ENCODE data around the gene SENP6.
"Not testable (repeated sequence)": the region's sequence is repeated elsewhere in the genome, so short reads cannot be mapped to it uniquely, and the experiment has no call there.

SENP6 gene

DNA sequence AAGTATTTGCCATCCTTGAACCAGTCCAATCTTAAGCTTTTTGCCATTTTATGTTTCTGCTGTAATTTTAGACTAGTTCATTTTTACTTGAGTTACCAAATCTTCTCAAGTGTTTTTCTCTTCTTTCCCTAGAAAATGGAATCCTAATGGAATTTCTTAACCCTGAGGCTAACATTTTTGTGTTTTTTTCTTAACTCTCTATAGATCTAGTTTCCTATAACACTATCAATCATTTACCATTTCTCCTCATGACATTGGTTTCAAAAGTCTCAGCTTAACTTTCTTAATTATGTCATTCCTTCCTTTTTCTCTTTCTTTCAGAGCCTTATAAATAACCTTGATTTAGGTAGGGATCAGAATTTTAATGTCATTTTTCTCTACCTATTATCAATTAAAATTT is 54.8 kb downstream of the SENP6 start:
- DNase-seq (ENCODE audit: low spot score) = no peak

GRCh38 chr6:75657327-75657726 is 55.6 kb downstream of the SENP6 start:
- peak; percentile 14 for DNase-seq (ENCODE audit: low spot score)

GRCh38 chr6:75666592-75666991 is 64.9 kb downstream of the SENP6 start:
- no peak for DNase-seq (ENCODE audit: low spot score)

DNA sequence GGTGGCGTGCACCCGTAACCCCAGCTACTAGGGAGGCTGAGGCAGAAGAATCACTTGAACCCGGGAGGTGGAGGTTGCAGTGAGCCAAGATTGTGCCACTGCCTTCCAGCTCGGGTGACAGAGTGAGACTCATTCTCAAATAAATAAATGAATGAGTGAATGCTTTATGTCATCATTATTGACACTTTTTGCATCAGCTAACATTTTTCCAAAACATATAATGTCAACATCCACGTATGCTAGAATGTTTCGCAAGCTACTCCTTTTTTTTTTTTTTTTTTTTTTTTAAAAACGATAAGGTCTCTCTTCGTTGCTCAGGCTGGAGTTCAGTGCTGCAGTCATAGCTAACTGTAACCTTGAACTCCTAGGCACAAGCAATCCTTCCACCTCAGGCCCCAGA is 72.2 kb downstream of the SENP6 start:
- no peak for DNase-seq (ENCODE audit: low spot score)

DNA sequence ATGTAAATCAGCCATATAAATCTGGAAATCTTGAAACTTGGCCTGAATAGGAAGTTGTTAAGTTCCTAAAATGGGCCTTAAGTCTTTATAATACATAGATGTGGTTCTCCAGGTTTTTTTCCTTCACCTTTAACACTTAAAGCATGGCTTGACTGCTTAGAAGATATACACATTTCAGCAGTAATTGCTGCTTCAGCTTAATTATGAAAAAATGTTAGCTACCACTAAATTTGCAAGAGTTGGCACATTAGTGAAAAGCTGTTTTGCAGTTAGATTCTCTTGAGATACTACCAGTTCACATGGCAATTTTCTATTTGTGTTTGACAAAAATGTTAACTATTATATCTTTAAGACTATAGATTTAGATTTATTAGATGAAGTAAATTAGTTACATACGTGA is 74.7 kb downstream of the SENP6 start:
- DNase-seq (ENCODE audit: low spot score) = no peak

GRCh38 chr6:75682548-75682947 is 80.9 kb downstream of the SENP6 start:
- not testable (repeated sequence) for DNase-seq (ENCODE audit: low spot score)

- not testable (repeated sequence) for DNase-seq (ENCODE audit: low spot score)
Measured at GRCh38 chr6:75683005-75683404, 81.3 kb downstream of the SENP6 start.

GRCh38 chr6:75687535-75687934 is 85.9 kb downstream of the SENP6 start:
- DNase-seq (ENCODE audit: low spot score) = not testable (repeated sequence)

GRCh38 chr6:75687937-75688336 is 86.3 kb downstream of the SENP6 start:
- DNase-seq (ENCODE audit: low spot score) = not testable (repeated sequence)

DNA sequence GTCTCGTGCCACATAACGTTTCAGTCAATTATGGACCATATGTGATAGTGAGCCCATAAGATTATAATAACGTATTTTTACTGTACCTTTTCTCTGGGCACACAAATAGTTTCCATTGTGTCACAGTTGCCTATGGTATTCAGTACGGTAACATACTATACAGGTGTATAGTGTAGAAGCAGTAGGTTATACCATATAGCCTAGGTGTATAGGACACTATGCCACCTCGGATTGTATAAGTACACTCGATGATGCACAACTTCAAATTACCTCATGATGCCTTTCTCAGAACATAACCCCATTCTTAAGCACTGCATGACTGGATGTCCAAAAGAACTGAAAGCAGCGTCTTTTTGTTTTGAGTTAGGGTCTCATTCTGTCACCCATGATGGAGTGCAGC is 87.9 kb downstream of the SENP6 start:
- no peak for DNase-seq (ENCODE audit: low spot score)

DNA sequence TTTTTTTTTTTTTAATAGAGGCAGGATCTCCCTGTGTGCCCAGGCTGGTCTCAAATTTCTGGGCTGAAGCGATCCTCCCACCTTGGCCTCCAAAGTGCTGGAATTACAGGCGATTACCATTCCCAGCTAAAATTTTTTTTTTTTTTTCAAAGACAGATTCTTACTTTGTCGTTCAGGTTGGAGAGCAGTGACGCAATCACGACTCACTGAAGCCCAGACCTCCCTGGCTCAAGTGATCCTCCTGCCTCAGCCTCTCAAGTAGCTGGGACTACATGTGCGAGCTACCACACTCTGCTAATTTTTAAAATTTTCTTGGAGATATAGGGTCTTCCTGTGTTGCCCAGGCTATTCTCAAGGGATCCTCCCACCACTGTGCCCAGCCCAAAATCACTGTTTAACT is 89.3 kb downstream of the SENP6 start:
- no peak for DNase-seq (ENCODE audit: low spot score)

DNA sequence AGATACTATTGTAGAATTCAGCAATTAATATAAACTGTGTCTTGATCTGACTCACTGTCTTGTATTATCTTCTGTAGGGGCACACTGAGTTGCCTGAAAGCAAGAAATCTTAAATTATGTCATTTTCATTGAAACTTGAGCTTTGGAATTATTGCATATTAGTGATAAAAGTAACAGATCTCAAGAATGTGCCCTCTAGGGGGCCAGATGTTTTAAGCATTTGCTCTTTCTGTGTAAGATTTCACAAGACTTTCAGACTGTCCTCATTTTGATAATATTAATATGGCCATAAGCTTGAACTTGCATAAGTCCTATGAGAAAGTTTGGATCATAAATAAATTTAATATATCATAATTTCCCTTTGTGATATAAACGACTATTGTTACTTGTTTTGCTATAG is 91.9 kb downstream of the SENP6 start:
- no peak for DNase-seq (ENCODE audit: low spot score)

- no peak for DNase-seq (ENCODE audit: low spot score)
Measured at GRCh38 chr6:75694406-75694805, 92.7 kb downstream of the SENP6 start.

DNA sequence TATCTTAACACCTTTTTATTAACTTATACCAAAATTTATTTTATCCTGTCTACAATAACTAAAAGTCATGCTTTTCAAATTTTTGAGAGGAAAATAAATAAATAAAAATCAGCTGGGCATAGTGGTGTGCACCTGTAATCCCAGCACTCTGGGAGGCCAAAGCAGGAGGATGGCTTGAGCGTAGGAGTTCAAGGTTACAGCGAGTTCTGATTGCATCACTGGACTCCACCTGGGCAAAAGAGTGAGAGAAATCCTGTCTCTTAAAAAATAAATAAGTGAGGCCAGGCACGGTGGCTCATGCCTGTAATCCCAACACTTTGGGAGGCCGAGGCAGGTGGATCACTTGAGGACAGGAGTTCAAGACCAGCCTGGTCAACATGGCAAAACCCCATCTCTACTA is 106.7 kb downstream of the SENP6 start:
- DNase-seq (ENCODE audit: low spot score) = not testable (repeated sequence)

DNA sequence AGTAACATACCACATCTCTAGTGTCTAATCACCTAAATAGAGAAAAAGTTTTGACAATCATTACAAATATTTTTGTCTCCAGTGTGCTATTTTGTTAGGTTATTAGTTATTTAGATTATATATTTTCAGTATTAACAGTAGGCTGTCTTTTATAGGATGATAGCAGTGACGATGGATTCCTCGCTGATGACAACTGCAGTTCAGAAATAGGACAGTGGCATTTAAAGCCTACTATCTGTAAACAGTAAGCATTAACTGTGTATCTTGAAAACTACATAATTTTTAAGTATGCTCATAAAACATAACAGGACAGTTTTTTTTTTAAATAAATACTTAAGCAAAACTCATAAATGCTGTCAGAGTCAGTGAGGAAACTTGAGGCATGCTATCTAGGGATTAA is 109.5 kb downstream of the SENP6 start:
- DNase-seq (ENCODE audit: low spot score) = no peak

DNA sequence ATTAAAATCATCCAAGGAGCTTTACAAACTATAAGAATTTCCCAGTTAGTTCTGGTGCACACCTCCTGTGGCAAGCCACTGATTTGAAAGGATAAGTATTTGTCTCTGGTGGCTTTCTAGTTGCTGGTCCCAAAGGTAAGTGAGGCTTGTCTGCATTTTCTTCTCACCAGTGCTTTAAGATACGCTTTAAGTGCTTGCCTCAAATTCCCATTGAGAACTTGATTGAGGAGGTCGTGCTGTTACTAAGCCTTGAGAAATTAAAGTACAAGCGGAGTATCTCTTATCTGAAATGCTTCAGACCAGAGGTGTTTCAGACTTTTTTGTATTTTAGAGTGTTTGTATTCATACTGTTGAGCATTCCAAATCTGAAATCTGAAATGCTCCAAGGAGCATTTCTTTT is 117.5 kb downstream of the SENP6 start:
- no peak for DNase-seq (ENCODE audit: low spot score)

DNA sequence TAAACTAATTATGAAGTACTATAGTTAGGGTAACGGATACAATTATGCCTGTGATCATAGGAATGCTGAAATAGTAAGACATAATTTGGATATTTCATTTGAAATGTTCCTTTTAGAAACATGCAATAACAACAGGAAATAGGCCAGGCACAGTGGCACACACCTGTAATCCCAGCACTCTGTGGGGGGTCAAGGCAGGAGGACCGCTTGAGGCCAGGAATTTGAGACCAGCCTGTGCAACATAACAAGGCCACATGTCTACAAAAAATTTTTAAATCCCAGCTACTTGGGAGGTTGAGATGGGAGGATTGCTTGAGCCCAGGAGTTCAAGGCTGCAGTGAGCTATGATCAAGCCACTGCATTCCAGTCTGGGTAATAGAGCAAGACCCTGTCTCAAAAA is 121.7 kb downstream of the SENP6 start:
- no peak for DNase-seq (ENCODE audit: low spot score)

DNA sequence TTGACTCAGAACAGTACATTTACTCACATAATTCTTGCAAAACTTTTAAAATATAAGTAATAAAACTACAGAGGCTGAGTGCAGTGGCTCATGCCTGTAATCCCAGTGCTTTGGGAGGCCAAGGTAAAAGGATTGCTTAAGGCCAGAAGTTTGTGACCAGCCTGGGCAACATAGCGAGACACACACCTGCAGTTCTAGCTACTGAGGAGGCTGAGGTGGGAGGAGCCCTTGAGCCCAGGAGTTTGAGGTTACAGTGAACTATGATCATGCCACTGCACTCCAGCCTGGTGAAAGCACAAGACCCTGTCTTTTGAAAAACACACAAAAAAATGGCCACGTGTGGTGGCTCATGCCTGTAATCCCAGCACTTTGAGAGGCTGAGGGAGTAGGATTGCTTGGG is 125.5 kb downstream of the SENP6 start:
- no peak for DNase-seq (ENCODE audit: low spot score)

- DNase-seq (ENCODE audit: low spot score) = not testable (repeated sequence)
Measured at GRCh38 chr6:75731029-75731428, 129.3 kb downstream of the SENP6 start.

GRCh38 chr6:75735491-75736186 is 134.0 kb downstream of the SENP6 start:
- DNase-seq (ENCODE audit: low spot score) = peak; percentile 80

DNA sequence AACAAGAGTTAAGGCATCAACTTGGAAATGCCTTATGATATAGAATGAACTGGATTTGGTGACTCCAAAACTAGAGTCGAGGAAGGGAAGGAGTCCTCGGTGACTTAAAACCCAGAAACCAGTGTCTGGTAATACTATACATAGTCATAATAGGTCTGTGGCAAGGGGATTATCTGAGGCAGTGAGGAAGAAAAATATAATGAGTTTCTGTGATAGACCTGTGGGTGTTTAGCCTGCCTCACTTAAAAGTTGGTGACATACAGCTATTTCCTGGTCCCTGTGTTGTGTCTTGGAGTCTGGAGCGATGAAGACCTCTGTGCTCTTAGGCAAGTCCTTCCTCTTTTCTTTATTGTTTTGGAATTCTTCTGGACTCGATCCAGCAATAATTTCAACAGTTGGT is 142.3 kb downstream of the SENP6 start:
- DNase-seq (ENCODE audit: low spot score) = no peak

DNA sequence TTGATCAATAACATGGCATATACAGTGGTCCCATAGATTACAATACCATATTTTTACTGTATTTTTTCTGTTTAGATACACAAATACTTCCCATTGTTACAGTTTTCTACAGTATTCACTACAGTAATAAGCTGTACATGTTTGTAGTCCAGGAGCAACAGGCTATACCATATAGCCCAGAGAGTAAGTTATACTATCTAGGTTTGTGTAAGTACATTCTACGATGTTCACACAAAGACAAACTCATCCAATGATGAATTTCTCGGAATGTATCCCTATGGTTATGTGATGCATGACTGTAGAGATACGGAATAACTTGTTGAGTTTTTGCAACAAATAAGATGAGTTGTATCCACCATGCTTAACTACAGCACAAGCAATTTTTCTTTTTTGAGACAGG is 143.7 kb downstream of the SENP6 start:
- DNase-seq (ENCODE audit: low spot score) = no peak

- no peak for DNase-seq (ENCODE audit: low spot score)
Measured at GRCh38 chr6:75746221-75746620, 144.5 kb downstream of the SENP6 start.

- DNase-seq (ENCODE audit: low spot score) = no peak
Measured at GRCh38 chr6:75747152-75747992, 145.7 kb downstream of the SENP6 start.
